GM12878 (cell line): Measurements from ENCODE around the gene SLC35G1. TPM values are rescaled to one million over a fixed set of nuclear protein-coding genes. Genes with fewer than 3 reads are reported as not detected.
A peak's percentile ranks its signal among the peaks of the same experiment; 100 is the strongest.

ENCODE experiments used
- ATAC-seq: fragments of 200-7000 bp; cut with Tn5 transposase; 3 replicates; pipeline ENCODE4 v1.9.1; 2020; ENCODE audit warnings: mild to moderate bottlenecking, moderate library complexity
- BruUV-seq: library from RNA; stranded (reverse); fragments of 400-500 nt; replicated peaks from 2 replicates; lab custom pipeline; 2021; lab: Mats Ljungman, UMichigan
- CTCF ChIA-PET: fragments of 300-600 bp; sonication (Branson Sonifier 250); formaldehyde crosslinking; extraction: SDS; loops from one replicate; lab custom pipeline; 2021; ENCODE audit warnings: inconsistent platforms; lab: Yijun Ruan, JAX
- POLR2A ChIA-PET: fragments of 350-600 bp; formaldehyde crosslinking; extraction: SDS; loops from one replicate; lab custom pipeline; 2021; ENCODE audit warnings: inconsistent platforms; lab: Charles Lee
- RAD21 ChIA-PET: fragments of 300-600 bp; sonication (Branson Sonifier 250); formaldehyde crosslinking; loops from one replicate; lab custom pipeline; 2023; ENCODE audit warnings: antibody characterized with exemption; ENCODE audit not compliant: unreplicated experiment; lab: Charles Lee
- SMC1A ChIA-PET: fragments of 300-600 bp; sonication (Branson Sonifier 250); formaldehyde crosslinking; loops from one replicate; lab custom pipeline; 2023; ENCODE audit not compliant: unreplicated experiment, uncharacterized antibody; lab: Charles Lee
- DNase-seq: peaks from one replicate; pipeline ENCODE4 v3.0.0-alpha.2; 2011; ENCODE audit warnings: low read depth, low spot score
- FAIRE-seq: peaks from 3 replicates; lab custom pipeline; 2011; peaks lifted over from hg19 to GRCh38; lab: Jason Lieb, UNC
- H2AFZ ChIP-seq: 2 replicates; pipeline ENCODE4 v1.6.0; 2011; ENCODE audit warnings: low read depth, low read length, control low read depth; ENCODE audit not compliant: control insufficient read depth
- H3K27ac ChIP-seq: 2 replicates; pipeline ENCODE4 v1.5.1; 2011; ENCODE audit warnings: control low read depth; ENCODE audit not compliant: control insufficient read depth, insufficient read depth
- H3K27me3 ChIP-seq, 2 experiments: replicated peaks in 1 of 2; 2 replicates each; pipeline versions ENCODE4 v1.6.0 to v1.6.1; 2011; ENCODE audit warnings: low read length in 1 of 2; ENCODE audit not compliant: control insufficient read depth in 2 of 2, insufficient read depth in 2 of 2
- H3K36me3 ChIP-seq, 2 experiments: 2 replicates each; pipeline ENCODE4 v1.5.1; 2011; ENCODE audit warnings: low read length in 1 of 2; ENCODE audit not compliant: control insufficient read depth in 2 of 2, insufficient read depth in 2 of 2
- H3K4me1 ChIP-seq: 2 replicates; pipeline ENCODE4 v1.6.1; 2011; ENCODE audit warnings: mild to moderate bottlenecking, low read length, moderate library complexity, mixed read lengths; ENCODE audit not compliant: control insufficient read depth, insufficient read depth
- H3K4me2 ChIP-seq: 2 replicates; pipeline ENCODE4 v1.6.0; 2011; ENCODE audit warnings: control low read depth; ENCODE audit not compliant: control insufficient read depth, insufficient read depth
- H3K4me3 ChIP-seq: fragments of 200-600 bp; sonication (generic); 2 replicates; pipeline ENCODE4 v1.5.1; 2016
- H3K79me2 ChIP-seq: 2 replicates; pipeline ENCODE4 v1.6.0; 2011; ENCODE audit warnings: low read length; ENCODE audit not compliant: control insufficient read depth, insufficient read depth
- H3K9ac ChIP-seq: 2 replicates; pipeline ENCODE4 v1.8.0; 2011; ENCODE audit warnings: low read length, control low read depth, mixed read lengths; ENCODE audit not compliant: control insufficient read depth, insufficient read depth
- H3K9me3 ChIP-seq: replicated peaks from 3 replicates; pipeline ENCODE4 v1.5.1; 2011; ENCODE audit warnings: mild to moderate bottlenecking, low read length; ENCODE audit not compliant: control insufficient read depth, insufficient read depth
- H4K20me1 ChIP-seq: 2 replicates; pipeline ENCODE4 v1.6.0; 2011; ENCODE audit not compliant: control insufficient read depth, insufficient read depth
- E4F1 ChIP-seq: fragments of 450-650 bp; IDR thresholded peaks from 2 replicates; pipeline ENCODE4 v1.6.1; 2018; ENCODE audit warnings: borderline replicate concordance, mild to moderate bottlenecking; ENCODE audit not compliant: partially characterized antibody
- IKZF1 ChIP-seq: fragments of 450-650 bp; conservative IDR thresholded peaks from 2 replicates; pipeline ENCODE4 v1.6.1; 2017; ENCODE audit warnings: antibody characterized with exemption, mild to moderate bottlenecking
- NFYB ChIP-seq: IDR thresholded peaks from 2 replicates; pipeline ENCODE4 v1.6.1; 2011; ENCODE audit warnings: low read depth, mild to moderate bottlenecking, low read length, improper control_type of control experiment, moderate library complexity; ENCODE audit not compliant: insufficient read depth
- SMAD5 ChIP-seq: IDR thresholded peaks from 2 replicates; pipeline ENCODE4 v1.6.1; 2016; ENCODE audit warnings: antibody characterized with exemption, low read depth
- WGBS: methylation state at CpG from one replicate; pipeline ENCODE4 v1.1.6; 2016; ENCODE audit warnings: low lambda C conversion rate; ENCODE audit not compliant: insufficient replicate concordance, insufficient coverage; ENCODE audit errors: missing lambda C conversion rate; 5-methylcytosine and 5-hydroxymethylcytosine counted together
- in situ Hi-C: fragments of 300-500 bp; cut with MboI; formaldehyde crosslinking; loops from 9 replicates; pipeline ENCODE4 v1.14.3; 2018; ENCODE audit warnings: mixed read lengths
- intact Hi-C: fragments of 100-400 bp; cut with micrococcal nuclease; formaldehyde crosslinking; loops from one replicate; pipeline ENCODE4 v1.14.2; 2022; ENCODE audit not compliant: unreplicated experiment
- polyA plus RNA-seq, 11 experiments: library from polyadenylated mRNA; depleted of rRNA in 4 of 11; unstranded in 6 of 11; stranded (reverse) in 5 of 11; fragments of >200 nt; fragmentation: Nextera tagmentation in 4 of 11; fragmentation: Illumina TruSeq in 1 of 11; extraction: Ambion mirVana in 4 of 11; extraction: Trizol in 1 of 11; gene quantifications; 1 replicate in 1 of 11; 2 replicates in 10 of 11; pipeline versions ENCODE4 v1.2.1 to v1.2.3, GENCODE V29; 2011 to 2016; ENCODE audit warnings: inconsistent platforms in 2 of 11, missing spikeins in 2 of 11, low read depth in 1 of 11
- total RNA-seq, 4 experiments: library from RNA; depleted of rRNA in 3 of 4; stranded (reverse); fragments of >200 nt in 3 of 4; fragmentation: Illumina TruSeq in 1 of 4; extraction: Trizol in 1 of 4; gene quantifications; 2 replicates each; pipeline versions ENCODE4 v1.2.1 to v1.2.3, GENCODE V29; 2013 to 2021

The SLC35G1 gene
- total and polyA plus RNA-seq, 10 of the 15 experiments (the other 5 are each of a cell fraction or from before 2014, with no cell fraction given), result 1.7 to 8.8 (median 6.7) TPM

- RAD21 ChIA-PET, result no interaction called here
- DNase-seq (no peak), ATAC-seq (no peak), FAIRE-seq (no peak)
- Histone ChIP-seq H3K9me3 (no peaks in the 10 kb centered on the region), H2AFZ (no peak overlapping the region), H3K79me2 (no peaks in the 10 kb centered on the region), H4K20me1 (no peaks in the 10 kb centered on the region), H3K4me2 (no peak overlapping the region), H3K4me3 (no peak overlapping the region), H3K4me1 (no peaks in the 10 kb centered on the region), H3K36me3 (no peaks in the 10 kb centered on the region; a peak in 2 of 4 replicates), H3K27me3 (no peaks in the 10 kb centered on the region), H3K9ac (no peak overlapping the region), H3K27ac (no peak overlapping the region)
- WGBS, result 77% methylated on average over 3 of the region's 3 CpGs
- SMC1A ChIA-PET, result interaction anchor here (0.5 to 1.1 kb wide), 2 partner anchors 10 to 76 kb away, joined by 3 read pairs; no protein-coding TSS in a partner anchor
- POLR2A ChIA-PET, result interaction anchor here (0.6 kb wide), 1 partner anchor 1874 kb away, joined by 4 read pairs; no protein-coding TSS in a partner anchor
- CTCF ChIA-PET, result interaction anchor here (1.4 kb wide), 1 partner anchor 8 kb away, joined by 3 read pairs; no protein-coding TSS in a partner anchor
- intact Hi-C loops (no loop called here), in situ Hi-C loops (loop anchor here (10.0 kb wide), 1 partner anchor 401 kb away; no protein-coding TSS in a partner anchor)
- BruUV-seq, result no TSS peak
- TF ChIP-seq IKZF1 (no peak), SMAD5 (no peak)
Measured at GRCh38 chr10:93913706-93914105, 19.9 kb downstream of the SLC35G1 start.

DNA sequence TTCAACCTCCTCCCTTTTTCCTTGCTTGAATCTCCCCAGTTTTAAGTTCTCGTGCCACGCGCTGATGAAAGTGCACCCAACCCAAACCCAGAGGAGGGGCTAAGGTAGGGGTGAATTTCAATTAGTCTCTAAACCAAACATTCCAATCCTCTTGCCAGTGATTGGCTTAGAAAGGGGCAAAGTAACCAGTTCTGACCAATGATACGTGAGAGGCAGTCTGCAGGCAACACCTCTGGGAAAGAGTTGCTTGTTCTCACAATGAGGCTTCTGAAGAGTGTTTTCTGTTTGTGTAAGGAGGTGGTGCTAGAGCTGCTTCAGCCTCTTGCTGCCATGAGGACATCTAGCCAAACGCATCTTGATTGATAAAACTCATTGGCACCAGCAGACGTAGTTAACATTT is 21.8 kb downstream of the SLC35G1 start:
- FAIRE-seq, result no peak
- Histone ChIP-seq H3K4me1 (no peaks in the 10 kb centered on the region), H2AFZ (no peak overlapping the region), H3K27ac (no peak overlapping the region), H3K9ac (no peak overlapping the region), H3K4me2 (no peak overlapping the region), H3K27me3 (no peaks in the 10 kb centered on the region), H3K36me3 (no peaks in the 10 kb centered on the region; a peak in 2 of 4 replicates), H4K20me1 (no peaks in the 10 kb centered on the region), H3K4me3 (no peak overlapping the region), H3K79me2 (no peaks in the 10 kb centered on the region), H3K9me3 (no peaks in the 10 kb centered on the region)
- ChIA-PET CTCF (interaction anchor here (1.3 to 3.1 kb wide), 7 partner anchors 12 to 529 kb away, joined by 3 to 36 read pairs (median 5); no protein-coding TSS in a partner anchor), POLR2A (no interaction called here), SMC1A (interaction anchor here (1.7 kb wide), 2 partner anchors 9 to 214 kb away, joined by 4 to 7 read pairs; partner anchors contain the start of gene FRA10AC1), RAD21 (no interaction called here)
- TF ChIP-seq NFYB (peak; percentile 70), E4F1 (no peak)
- ATAC-seq, result no peak
- in situ Hi-C loops, result loop anchor here (10.0 kb wide), 1 partner anchor 399 kb away; no protein-coding TSS in a partner anchor
- BruUV-seq, result no TSS peak
- no peak for DNase-seq
- intact Hi-C loops, result loop anchor here (5.0 kb wide), 1 partner anchor 527 kb away; no protein-coding TSS in a partner anchor
- WGBS, result over 99% methylated on average over 6 of the region's 6 CpGs
